Measurements from ENCODE around the gene WWOX.

The WWOX gene

DNA sequence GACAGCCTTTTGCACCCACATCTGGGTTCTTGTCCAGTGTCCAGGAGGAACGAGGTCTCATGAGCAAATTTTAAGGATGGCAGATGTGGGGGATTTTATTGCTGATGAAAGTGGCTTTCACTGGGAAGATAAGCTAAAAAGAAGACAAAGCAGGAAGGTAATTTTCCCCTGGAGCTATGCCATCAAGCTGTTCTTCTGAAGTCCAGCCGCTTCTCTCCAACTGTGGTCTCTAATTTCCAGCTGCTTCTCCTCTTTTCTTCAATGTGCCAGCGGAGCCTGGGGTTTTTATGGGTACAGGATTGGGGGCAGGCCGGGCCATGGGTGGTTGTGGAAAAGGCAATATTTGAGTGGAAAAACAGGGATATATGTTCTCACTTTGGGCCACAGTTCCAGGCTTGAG is 430.8 kb downstream of the WWOX start:
- no peaks in the 10 kb centered on the region for H3K4me1 ChIP-seq
- intact Hi-C loops (cut with DNase I; ENCODE audit: low total_unique reads): no loop called here
- no peak overlapping the region for H3K4me3 ChIP-seq
- no peaks in the 10 kb centered on the region for H3K36me3 ChIP-seq
- DNase-seq: no peak
- H3K27me3 ChIP-seq: no peaks in the 10 kb centered on the region
- TF ChIP-seq, protein P1, sequence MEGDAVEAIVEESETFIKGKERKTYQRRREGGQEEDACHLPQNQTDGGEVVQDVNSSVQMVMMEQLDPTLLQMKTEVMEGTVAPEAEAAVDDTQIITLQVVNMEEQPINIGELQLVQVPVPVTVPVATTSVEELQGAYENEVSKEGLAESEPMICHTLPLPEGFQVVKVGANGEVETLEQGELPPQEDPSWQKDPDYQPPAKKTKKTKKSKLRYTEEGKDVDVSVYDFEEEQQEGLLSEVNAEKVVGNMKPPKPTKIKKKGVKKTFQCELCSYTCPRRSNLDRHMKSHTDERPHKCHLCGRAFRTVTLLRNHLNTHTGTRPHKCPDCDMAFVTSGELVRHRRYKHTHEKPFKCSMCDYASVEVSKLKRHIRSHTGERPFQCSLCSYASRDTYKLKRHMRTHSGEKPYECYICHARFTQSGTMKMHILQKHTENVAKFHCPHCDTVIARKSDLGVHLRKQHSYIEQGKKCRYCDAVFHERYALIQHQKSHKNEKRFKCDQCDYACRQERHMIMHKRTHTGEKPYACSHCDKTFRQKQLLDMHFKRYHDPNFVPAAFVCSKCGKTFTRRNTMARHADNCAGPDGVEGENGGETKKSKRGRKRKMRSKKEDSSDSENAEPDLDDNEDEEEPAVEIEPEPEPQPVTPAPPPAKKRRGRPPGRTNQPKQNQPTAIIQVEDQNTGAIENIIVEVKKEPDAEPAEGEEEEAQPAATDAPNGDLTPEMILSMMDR (IDR thresholded peaks at IDR 0.05): no peak
- no peaks in the 10 kb centered on the region for H3K9me3 ChIP-seq
- H3K27ac ChIP-seq: no peak overlapping the region

DNA sequence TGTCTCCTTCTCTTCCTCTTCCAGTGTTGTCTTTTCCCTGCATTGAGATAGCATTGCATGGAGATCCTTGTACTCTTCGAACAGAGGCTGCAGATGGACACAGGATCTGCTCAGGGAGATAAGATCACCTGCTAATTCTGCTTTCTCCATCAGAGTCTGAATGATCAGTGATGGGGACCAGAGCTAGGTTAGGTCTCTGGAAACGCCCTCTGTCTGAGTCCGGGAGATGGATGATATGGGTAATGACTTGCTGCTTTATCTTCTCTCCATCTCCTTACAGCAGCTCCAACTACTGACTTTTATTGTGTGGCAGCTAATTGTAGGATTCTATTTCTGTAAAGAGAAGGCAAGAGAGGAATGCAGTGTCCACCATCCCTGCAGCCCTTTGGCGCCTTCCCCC is 435.6 kb downstream of the WWOX start:
- TF ChIP-seq, protein P1 (IDR thresholded peaks at IDR 0.05): no peak
- no peaks in the 10 kb centered on the region for H3K4me1 ChIP-seq
- no peaks in the 10 kb centered on the region for H3K36me3 ChIP-seq
- DNase-seq: no peak
- intact Hi-C loops (cut with DNase I; ENCODE audit: low total_unique reads): no loop called here
- H3K9me3 ChIP-seq: no peaks in the 10 kb centered on the region
- H3K27ac ChIP-seq: no peak overlapping the region
- H3K27me3 ChIP-seq: no peaks in the 10 kb centered on the region
- no peak overlapping the region for H3K4me3 ChIP-seq

- intact Hi-C loops (cut with DNase I; ENCODE audit: low total_unique reads): no loop called here
- TF ChIP-seq, protein P1 (IDR thresholded peaks at IDR 0.05): no peak
These were observed 438.1 kb downstream of the WWOX start for GRCh38 chr16:78537511-78537910.

DNA sequence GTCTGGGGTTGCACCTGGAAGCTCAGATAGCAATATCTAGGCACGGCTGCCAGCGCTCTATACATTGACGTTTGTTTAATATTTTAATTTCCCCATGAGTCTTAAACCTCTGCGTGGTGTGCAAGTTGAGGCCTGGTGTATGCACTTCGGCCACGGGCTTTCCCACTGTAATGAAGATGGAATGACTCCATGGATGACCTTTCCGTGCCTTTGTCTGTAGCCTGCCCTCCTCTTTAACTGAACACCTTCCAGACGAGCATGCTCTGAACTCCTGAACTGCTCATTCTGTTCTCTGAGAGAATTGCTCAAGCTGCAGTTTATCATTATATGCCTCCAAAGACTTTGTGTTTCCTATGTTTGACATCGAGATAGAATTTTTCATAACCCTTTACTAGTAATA is 438.8 kb downstream of the WWOX start:
- intact Hi-C loops (cut with DNase I; ENCODE audit: low total_unique reads): no loop called here
- Histone ChIP-seq H3K27me3 (no peaks in the 10 kb centered on the region), H3K4me1 (no peaks in the 10 kb centered on the region), H3K9me3 (no peaks in the 10 kb centered on the region), H3K36me3 (no peaks in the 10 kb centered on the region), H3K4me3 (no peak overlapping the region), H3K27ac (no peak overlapping the region)
- TF ChIP-seq, protein P1 (IDR thresholded peaks at IDR 0.05): no peak
- no peak for DNase-seq

More at GRCh38 chr16:78537511-78537910, 438.1 kb downstream of the WWOX start:
- DNase-seq: no peak
- Histone ChIP-seq H3K27me3 (no peaks in the 10 kb centered on the region), H3K4me1 (no peaks in the 10 kb centered on the region), H3K4me3 (no peak overlapping the region), H3K27ac (no peak overlapping the region), H3K36me3 (no peaks in the 10 kb centered on the region), H3K9me3 (no peaks in the 10 kb centered on the region)

DNA sequence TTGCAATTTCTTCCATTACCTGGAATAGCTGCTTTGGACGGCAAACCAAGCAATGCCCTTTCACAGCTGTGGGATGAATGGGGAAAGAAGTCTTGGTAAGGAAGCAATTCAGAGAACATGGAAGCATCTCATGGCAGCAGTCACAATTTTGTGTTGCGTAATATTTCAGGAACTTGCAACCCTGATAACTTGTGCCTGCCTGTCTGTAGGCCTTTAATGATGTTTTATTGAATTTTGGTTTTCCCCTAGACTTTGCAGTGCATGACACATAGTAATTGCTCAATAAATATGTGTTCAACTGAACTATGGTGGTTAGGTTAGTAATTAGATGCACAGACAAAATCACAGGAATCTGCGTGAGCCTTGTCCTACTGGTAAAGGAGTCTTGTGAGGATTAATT is 439.5 kb downstream of the WWOX start:
- DNase-seq: no peak
- H3K9me3 ChIP-seq: no peaks in the 10 kb centered on the region
- no peak overlapping the region for H3K27ac ChIP-seq
- intact Hi-C loops (cut with DNase I; ENCODE audit: low total_unique reads): no loop called here
- H3K27me3 ChIP-seq: no peaks in the 10 kb centered on the region
- no peaks in the 10 kb centered on the region for H3K4me1 ChIP-seq
- no peaks in the 10 kb centered on the region for H3K36me3 ChIP-seq
- TF ChIP-seq, protein P1 (IDR thresholded peaks at IDR 0.05): no peak
- no peak overlapping the region for H3K4me3 ChIP-seq

DNA sequence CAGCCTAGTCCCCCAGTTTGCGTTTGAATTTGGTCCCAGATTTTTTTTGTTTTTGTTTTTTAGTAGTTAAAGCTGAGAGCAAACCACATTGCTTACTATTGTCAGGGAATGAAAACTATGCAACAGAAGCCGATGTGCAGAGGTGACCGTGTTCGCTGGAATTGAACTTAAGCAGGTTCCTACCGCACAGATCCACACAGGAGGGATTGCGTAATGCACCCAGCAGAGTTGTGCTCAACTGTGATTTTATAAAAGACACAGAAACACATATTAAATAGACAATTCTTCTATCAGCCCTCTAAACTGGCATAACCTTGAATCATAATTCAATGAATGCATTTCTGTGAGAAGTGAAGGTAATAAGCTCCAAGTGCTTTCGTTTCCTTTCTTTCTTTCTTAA is 443.0 kb downstream of the WWOX start:
- DNase-seq: no peak
- no peak overlapping the region for H3K27ac ChIP-seq
- H3K9me3 ChIP-seq: no peaks in the 10 kb centered on the region
- H3K36me3 ChIP-seq: no peaks in the 10 kb centered on the region
- no peaks in the 10 kb centered on the region for H3K4me1 ChIP-seq
- intact Hi-C loops (cut with DNase I; ENCODE audit: low total_unique reads): no loop called here
- H3K27me3 ChIP-seq: no peaks in the 10 kb centered on the region
- H3K4me3 ChIP-seq: no peak overlapping the region
- TF ChIP-seq, protein P1 (IDR thresholded peaks at IDR 0.05): no peak

Measured in tibial artery (tissue), 4 donors.